Mesothelial cell of epicardium (in vitro differentiated cells): ENCODE measurements around the gene SUSD2. TPM values are rescaled to one million over a fixed set of nuclear protein-coding genes. Genes with fewer than 3 reads are reported as not detected.
"Not testable (repeated sequence)": the region's sequence is repeated elsewhere in the genome, so short reads cannot be mapped to it uniquely, and the experiment has no call there.

Experiments used
- DNase-seq, 2 experiments: peaks; one replicate each; pipeline ENCODE4 v3.0.0; 2021; ENCODE audit warnings: low spot score in 2 of 2; ENCODE audit not compliant: unreplicated experiment in 2 of 2
- H3K27ac Mint-ChIP-seq: 2 replicates; pipeline ENCODE4 v1.8.0; 2021; ENCODE audit warnings: mixed read lengths
- H3K27me3 Mint-ChIP-seq: 2 replicates; pipeline ENCODE4 v1.8.0; 2021; ENCODE audit warnings: low read depth, mixed read lengths
- H3K36me3 Mint-ChIP-seq: 2 replicates; pipeline ENCODE4 v1.8.0; 2021; ENCODE audit warnings: mixed read lengths
- H3K4me1 Mint-ChIP-seq: 2 replicates; pipeline ENCODE4 v1.8.0; 2021; ENCODE audit warnings: mixed read lengths
- H3K4me3 Mint-ChIP-seq: 2 replicates; pipeline ENCODE4 v1.8.0; 2021; ENCODE audit warnings: mild to moderate bottlenecking, moderate library complexity, mixed read lengths
- H3K9me3 Mint-ChIP-seq: 2 replicates; pipeline ENCODE4 v1.8.0; 2021; ENCODE audit warnings: mixed read lengths
- total RNA-seq: library from RNA; stranded (reverse); gene quantifications from 3 replicates; pipeline ENCODE4 v1.2.1, GENCODE V29; 2021
- TF ChIP-seq, protein P1 (sequence below): fragments of 200-600 bp; sonication (generic); IDR thresholded peaks from one replicate; pipeline ENCODE4 v1.5.0; 2021; ENCODE audit warnings: antibody characterized with exemption; ENCODE audit not compliant: unreplicated experiment

SUSD2 gene
- total RNA-seq, 1 donor from 2014 or later, result 1.2 TPM

DNA sequence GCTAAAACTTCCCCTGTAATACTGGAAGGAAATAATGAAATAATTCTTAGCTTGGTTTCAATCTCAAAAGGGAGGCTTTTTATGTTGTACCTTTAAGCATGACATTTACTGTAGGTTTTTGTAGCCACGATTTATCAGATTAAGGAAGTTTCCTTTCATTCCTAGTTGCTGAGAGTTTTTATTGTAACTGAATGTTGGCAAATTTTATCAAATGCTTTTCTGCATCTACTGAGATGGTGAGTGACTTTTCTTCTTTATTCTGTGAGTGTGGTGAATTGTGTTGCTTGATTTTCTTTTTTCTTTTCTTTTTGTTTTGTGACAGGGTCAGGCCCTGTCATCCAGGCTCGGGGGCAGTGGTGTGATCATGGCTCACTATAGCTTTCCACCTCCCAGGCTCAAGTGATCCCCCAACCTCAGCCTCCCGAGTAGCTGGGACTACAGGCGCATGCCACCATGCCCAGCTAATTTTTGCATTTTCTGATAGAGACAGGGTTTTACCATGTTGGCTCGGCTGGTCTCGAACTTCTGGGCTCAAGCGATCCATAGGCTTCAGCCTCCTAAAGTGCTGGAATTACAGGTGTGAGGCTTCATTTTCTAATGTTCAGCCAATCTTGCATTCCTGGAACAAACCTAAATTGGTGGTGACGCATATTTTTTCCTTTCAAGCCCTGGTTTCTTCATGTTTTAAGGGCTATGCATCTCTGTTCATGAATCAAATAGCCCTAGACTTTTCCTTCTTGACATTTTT, 26.2 kb downstream of the SUSD2 start:
- DNase-seq, result no peak
- Mint-ChIP-seq H3K9me3 (peaks cover 19% of the 10 kb centered on the region), H3K36me3 (no peaks in the 10 kb centered on the region), H3K4me1 (peaks cover 29% of the 10 kb centered on the region), H3K4me3 (no peak overlapping the region), H3K27me3 (no peaks in the 10 kb centered on the region), H3K27ac (peak overlapping the region; percentile 91)
- TF ChIP-seq, protein P1, sequence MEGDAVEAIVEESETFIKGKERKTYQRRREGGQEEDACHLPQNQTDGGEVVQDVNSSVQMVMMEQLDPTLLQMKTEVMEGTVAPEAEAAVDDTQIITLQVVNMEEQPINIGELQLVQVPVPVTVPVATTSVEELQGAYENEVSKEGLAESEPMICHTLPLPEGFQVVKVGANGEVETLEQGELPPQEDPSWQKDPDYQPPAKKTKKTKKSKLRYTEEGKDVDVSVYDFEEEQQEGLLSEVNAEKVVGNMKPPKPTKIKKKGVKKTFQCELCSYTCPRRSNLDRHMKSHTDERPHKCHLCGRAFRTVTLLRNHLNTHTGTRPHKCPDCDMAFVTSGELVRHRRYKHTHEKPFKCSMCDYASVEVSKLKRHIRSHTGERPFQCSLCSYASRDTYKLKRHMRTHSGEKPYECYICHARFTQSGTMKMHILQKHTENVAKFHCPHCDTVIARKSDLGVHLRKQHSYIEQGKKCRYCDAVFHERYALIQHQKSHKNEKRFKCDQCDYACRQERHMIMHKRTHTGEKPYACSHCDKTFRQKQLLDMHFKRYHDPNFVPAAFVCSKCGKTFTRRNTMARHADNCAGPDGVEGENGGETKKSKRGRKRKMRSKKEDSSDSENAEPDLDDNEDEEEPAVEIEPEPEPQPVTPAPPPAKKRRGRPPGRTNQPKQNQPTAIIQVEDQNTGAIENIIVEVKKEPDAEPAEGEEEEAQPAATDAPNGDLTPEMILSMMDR, result no peak

DNA sequence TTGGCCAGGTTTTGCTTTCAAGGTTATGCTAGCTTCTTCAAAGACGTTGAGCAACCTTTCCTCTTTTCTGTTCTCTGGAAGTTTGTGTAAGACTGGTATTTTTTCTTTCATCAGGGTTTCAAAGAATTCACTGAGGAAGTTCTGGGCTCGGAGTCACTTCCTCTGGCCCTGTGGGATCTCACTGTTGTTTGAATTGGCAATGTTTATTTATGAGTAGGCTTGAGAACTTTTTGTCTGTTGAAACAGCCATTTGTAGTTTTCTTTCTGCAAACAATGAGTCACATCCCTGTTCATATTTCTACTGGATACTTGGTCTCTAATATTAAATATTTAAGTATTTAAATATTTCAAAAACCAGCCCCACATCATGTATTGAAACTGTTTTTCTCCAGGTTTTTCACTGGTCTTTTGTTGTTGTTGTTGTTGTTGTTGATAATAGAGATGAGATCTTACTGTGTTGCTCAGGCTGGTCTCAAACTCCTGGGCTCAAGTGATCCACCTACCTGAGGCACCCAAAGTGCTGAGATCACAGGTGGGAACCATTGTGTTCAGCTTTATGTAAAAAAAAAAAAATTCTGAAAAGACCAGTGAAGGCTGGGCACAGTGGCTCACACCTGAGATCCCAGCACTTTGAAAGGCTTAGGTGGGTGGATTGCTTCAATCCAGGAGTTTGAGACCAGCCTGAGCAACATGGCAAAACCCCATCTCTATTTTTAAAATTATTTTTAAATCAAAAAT, 26.9 kb downstream of the SUSD2 start:
- no peaks in the 10 kb centered on the region for H3K27me3 Mint-ChIP-seq
- H3K36me3 Mint-ChIP-seq, result no peaks in the 10 kb centered on the region
- peaks cover 29% of the 10 kb centered on the region for H3K4me1 Mint-ChIP-seq
- no peak for DNase-seq
- peak overlapping the region; percentile 91 for H3K27ac Mint-ChIP-seq
- H3K9me3 Mint-ChIP-seq, result peaks cover 19% of the 10 kb centered on the region
- TF ChIP-seq, protein P1, result no peak
- H3K4me3 Mint-ChIP-seq, result no peak overlapping the region

DNA sequence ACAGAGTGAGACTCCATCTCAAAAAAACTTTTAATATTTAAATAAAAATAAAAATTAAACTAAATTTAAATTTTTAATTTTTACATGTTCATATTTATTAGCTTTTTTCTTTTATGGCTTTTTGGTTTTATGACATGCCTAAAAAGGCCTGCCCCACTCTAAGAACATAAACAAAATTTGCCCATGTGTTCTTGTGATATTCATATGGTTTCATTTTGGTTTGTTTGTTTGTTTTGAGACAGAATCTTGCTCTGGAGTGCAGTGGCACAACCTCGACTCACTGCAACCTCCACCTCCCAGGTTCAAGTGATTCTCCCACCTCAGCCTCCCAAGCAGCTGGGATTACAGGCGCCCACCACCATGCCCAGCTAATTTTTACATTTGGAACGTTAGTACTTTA, 27.7 kb downstream of the SUSD2 start:
- no peak overlapping the region for H3K4me3 Mint-ChIP-seq
- H3K9me3 Mint-ChIP-seq, result peaks cover 16% of the 10 kb centered on the region
- no peaks in the 10 kb centered on the region for H3K27me3 Mint-ChIP-seq
- TF ChIP-seq, protein P1, result no peak
- H3K27ac Mint-ChIP-seq, result no peak overlapping the region
- peaks cover 29% of the 10 kb centered on the region for H3K4me1 Mint-ChIP-seq
- DNase-seq, result no peak
- no peaks in the 10 kb centered on the region for H3K36me3 Mint-ChIP-seq

DNA sequence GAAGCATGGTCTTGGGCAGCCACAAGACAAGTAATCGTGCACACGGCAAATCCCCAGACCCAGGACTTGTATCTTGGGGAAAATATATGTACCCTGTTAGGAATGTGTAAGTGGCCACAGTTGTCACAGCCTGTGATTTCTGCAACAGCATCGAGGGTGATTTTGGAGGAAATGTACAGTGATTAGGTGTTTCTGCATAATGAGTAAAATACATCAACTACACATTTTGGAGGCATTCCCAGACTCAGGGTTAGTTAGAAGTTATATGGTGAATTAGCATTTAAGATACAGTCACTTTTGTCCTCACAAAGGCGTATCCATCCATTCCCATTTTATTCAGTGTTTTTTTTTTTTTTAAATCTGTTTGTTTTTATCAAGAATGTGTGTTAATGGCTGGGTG, 28.4 kb downstream of the SUSD2 start:
- H3K9me3 Mint-ChIP-seq, result peaks cover 9% of the 10 kb centered on the region
- TF ChIP-seq, protein P1, result no peak
- H3K27me3 Mint-ChIP-seq, result no peaks in the 10 kb centered on the region
- DNase-seq, result no peak
- no peaks in the 10 kb centered on the region for H3K36me3 Mint-ChIP-seq
- H3K4me3 Mint-ChIP-seq, result no peak overlapping the region
- H3K27ac Mint-ChIP-seq, result no peak overlapping the region
- H3K4me1 Mint-ChIP-seq, result peaks cover 29% of the 10 kb centered on the region

DNA sequence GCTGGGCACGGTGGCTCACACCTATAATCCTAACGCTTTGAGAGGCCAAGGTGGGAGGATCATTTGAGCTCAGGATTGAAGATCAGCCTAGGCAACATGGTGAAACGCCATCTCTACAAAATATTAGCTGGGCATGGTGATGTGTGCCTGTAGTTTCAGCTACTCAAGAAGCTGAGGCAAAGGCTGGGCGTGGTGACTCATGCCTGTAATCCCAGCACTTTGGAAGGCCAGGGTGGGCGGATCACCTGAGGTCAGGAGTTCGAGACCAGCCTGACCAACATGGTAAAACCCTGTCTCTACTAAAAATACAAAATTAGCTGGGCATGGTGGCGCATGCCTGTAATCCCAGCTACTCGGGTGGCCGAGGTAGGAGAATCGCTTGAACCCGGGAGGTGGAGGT, 29.1 kb downstream of the SUSD2 start:
- H3K27ac Mint-ChIP-seq, H3K27me3 Mint-ChIP-seq, H3K9me3 Mint-ChIP-seq, DNase-seq, H3K36me3 Mint-ChIP-seq, H3K4me3 Mint-ChIP-seq: not testable (repeated sequence)
- peaks cover 29% of the 10 kb centered on the region for H3K4me1 Mint-ChIP-seq

DNA sequence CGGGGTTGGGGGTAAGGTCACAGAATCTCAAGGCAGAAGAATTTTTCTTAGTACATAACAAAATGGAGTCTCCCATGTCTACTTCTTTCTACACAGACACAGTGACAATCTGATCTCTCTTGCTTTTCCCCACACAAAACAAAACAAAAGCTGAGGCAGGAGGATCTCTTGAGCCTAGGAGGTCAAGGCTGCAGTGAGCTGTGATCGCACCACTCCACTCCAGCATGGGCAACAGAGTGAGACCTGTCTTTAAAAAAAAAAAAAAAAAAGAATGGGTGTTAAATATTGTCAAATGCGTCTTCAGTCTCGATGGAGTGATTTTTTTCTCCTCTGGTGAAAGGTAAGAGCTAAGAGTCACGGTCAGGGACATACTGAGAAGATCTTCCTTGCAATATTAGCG, 30.4 kb downstream of the SUSD2 start:
- not testable (repeated sequence) for DNase-seq, H3K9me3 Mint-ChIP-seq, H3K4me3 Mint-ChIP-seq, H3K36me3 Mint-ChIP-seq, H3K27me3 Mint-ChIP-seq, H3K27ac Mint-ChIP-seq
- peaks cover 25% of the 10 kb centered on the region for H3K4me1 Mint-ChIP-seq

DNA sequence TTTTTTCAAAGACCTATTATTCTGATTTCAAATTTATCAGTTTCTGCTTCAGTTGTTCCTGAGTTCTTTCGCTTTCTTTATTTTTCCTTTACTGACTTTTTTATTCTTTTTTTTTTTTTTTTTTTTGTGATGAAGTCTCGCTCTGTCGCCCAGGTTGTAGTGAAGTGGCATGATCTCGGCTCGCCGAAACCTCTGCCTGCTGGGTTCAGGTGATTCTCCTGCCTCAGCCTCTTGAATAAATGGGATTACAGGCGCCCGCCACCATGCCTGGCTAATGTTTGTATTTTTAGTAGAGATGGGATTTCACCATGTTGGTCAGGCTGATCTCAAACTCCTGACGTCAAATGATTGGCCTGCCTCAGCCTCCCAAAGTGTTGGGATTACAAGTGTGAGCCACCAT, 31.8 kb downstream of the SUSD2 start:
- H3K27ac Mint-ChIP-seq, result not testable (repeated sequence)

More for the DNA sequence above, 31.8 kb downstream of the SUSD2 start:
- peaks cover 11% of the 10 kb centered on the region for H3K4me1 Mint-ChIP-seq
- not testable (repeated sequence) for DNase-seq, H3K4me3 Mint-ChIP-seq, H3K27me3 Mint-ChIP-seq, H3K36me3 Mint-ChIP-seq, H3K9me3 Mint-ChIP-seq
